ENCODE data around the gene SBF2. TPM values are rescaled to one million over a fixed set of nuclear protein-coding genes. Genes with fewer than 3 reads are reported as not detected.

SBF2 gene
- total and polyA plus RNA-seq, 2 of the 13 experiments (the other 11 are each of a cell fraction or from before 2014, with no cell fraction given), result 24.0 to 45.8 TPM

DNA sequence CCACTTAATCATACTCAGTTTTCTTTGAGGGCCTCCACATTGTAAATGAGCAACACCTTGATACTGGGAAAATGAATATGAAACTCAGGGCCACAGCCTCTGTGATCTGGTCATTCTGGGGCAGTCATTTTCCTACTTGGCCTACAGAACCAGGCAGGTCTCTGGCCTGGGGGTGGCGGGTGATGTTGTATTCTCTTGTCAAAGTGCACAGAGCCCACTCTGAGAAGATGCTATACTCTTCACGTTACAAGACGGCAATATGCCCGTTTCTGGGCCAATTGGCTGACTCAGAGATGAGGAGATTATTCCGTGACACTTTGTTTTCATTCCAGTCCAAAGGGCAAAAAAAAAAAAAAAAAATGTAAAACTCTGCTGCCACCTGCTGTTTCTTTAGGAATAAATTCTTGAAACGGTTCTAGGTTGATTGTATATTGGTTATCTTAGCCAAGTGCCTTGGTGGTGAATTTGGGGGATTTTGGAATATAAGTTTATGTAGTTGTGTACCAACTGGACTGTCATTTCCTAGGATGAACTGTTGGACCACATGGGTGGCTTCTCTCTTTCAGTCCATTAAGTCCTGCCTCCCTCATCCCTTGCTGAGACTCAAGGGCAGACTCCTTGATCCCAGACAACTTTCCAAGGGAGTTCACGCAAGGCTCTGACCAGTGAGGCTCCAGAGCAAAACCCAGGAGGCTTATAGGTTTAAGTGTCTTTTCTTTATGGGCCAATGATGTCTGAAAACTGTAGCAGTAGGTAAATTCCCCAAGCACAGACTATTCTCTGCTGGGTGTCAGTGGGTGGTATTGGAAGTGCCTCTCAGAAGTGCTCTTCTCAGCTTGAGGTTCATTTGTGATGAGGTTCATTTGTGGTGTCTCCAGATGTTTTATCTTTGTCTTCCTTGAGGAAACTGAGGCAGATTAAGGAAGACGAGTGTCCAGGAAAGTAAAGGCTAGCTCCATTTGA is 29.1 kb upstream of the SBF2 start (continued):
- TF ChIP-seq, protein P1, sequence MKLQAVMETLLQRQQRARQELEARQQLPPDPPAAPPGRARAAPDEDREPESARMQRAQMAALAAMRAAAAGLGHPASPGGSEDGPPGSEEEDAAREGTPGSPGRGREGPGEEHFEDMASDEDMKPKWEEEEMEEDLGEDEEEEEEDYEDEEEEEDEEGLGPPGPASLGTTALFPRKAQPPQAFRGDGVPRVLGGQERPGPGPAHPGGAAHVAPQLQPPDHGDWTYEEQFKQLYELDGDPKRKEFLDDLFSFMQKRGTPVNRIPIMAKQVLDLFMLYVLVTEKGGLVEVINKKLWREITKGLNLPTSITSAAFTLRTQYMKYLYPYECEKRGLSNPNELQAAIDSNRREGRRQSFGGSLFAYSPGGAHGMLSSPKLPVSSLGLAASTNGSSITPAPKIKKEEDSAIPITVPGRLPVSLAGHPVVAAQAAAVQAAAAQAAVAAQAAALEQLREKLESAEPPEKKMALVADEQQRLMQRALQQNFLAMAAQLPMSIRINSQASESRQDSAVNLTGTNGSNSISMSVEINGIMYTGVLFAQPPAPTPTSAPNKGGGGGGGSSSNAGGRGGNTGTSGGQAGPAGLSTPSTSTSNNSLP (IDR thresholded peaks at IDR 0.05; ENCODE audit: low read depth, low read length), result peak; percentile 75
- no peak for TF ChIP-seq TRIM24 (CRISPR knock-in tag; IDR thresholded peaks at IDR 0.05)
- TF ChIP-seq U2AF2 (IDR thresholded peaks at IDR 0.05; ENCODE audit: low read depth, low read length), result no peak
- TF ChIP-seq ZNF224 (CRISPR knock-in tag; IDR thresholded peaks at IDR 0.05), result no peak
- TF ChIP-seq ARNT (IDR thresholded peaks at IDR 0.05), result no peak
- 0 out of 4 replicates have a peak, but pooled peaks of 1 of the 2 experiments have one; percentile 29 for TF ChIP-seq POLR2A (IDR thresholded peaks at IDR 0.05; ENCODE audit: insufficient read depth in 1 of 2, low read depth in 2 of 2, low read length in 2 of 2)
- TF ChIP-seq ZNF354B (CRISPR knock-in tag; IDR thresholded peaks at IDR 0.05), result no peak
- peak; percentile 97 for TF ChIP-seq HNF4G (IDR thresholded peaks at IDR 0.05; ENCODE audit: borderline replicate concordance, low read depth, low read length)
- peak; percentile 66; the same call in 1 of the 2 replicates for TF ChIP-seq HNF4G (CRISPR knock-in tag; IDR thresholded peaks at IDR 0.05; ENCODE audit: borderline replicate concordance, low read depth)
- TF ChIP-seq ZFY (CRISPR knock-in tag; IDR thresholded peaks at IDR 0.05), result peak; percentile 18; the same call in 1 of the 2 replicates
- no peak for TF ChIP-seq NFE2L1 (CRISPR knock-in tag; IDR thresholded peaks at IDR 0.05; ENCODE audit: borderline replicate concordance)
- TF ChIP-seq GATAD2A (CRISPR knock-in tag; IDR thresholded peaks at IDR 0.05), result peak; percentile 49
- TF ChIP-seq FOSL1 (CRISPR knock-in tag; IDR thresholded peaks at IDR 0.05; ENCODE audit: borderline replicate concordance), result peak; percentile 85
- TF ChIP-seq ZNF614 (CRISPR knock-in tag; IDR thresholded peaks at IDR 0.05; ENCODE audit: borderline replicate concordance), result 0 out of 2 replicates have a peak, but pooled peaks have one; percentile 50
- TF ChIP-seq KAT8 (CRISPR knock-in tag; IDR thresholded peaks at IDR 0.05), result peak; percentile 57
- TF ChIP-seq SSRP1 (CRISPR knock-in tag; IDR thresholded peaks at IDR 0.05), result 0 out of 2 replicates have a peak, but pooled peaks have one; percentile 25
- peak; percentile 26; the same call in 1 of the 2 replicates for TF ChIP-seq NFE2L2 (IDR thresholded peaks at IDR 0.05; ENCODE audit: low read length)
- TF ChIP-seq, protein P2, sequence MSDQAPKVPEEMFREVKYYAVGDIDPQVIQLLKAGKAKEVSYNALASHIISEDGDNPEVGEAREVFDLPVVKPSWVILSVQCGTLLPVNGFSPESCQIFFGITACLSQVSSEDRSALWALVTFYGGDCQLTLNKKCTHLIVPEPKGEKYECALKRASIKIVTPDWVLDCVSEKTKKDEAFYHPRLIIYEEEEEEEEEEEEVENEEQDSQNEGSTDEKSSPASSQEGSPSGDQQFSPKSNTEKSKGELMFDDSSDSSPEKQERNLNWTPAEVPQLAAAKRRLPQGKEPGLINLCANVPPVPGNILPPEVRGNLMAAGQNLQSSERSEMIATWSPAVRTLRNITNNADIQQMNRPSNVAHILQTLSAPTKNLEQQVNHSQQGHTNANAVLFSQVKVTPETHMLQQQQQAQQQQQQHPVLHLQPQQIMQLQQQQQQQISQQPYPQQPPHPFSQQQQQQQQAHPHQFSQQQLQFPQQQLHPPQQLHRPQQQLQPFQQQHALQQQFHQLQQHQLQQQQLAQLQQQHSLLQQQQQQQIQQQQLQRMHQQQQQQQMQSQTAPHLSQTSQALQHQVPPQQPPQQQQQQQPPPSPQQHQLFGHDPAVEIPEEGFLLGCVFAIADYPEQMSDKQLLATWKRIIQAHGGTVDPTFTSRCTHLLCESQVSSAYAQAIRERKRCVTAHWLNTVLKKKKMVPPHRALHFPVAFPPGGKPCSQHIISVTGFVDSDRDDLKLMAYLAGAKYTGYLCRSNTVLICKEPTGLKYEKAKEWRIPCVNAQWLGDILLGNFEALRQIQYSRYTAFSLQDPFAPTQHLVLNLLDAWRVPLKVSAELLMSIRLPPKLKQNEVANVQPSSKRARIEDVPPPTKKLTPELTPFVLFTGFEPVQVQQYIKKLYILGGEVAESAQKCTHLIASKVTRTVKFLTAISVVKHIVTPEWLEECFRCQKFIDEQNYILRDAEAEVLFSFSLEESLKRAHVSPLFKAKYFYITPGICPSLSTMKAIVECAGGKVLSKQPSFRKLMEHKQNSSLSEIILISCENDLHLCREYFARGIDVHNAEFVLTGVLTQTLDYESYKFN (CRISPR knock-in tag; conservative IDR thresholded peaks at IDR 0.05), result peak; percentile 61
- TF ChIP-seq TP53 (CRISPR knock-in tag; conservative IDR thresholded peaks at IDR 0.05), result no peak
- peak; percentile 92 for TF ChIP-seq FOSL2 (CRISPR knock-in tag; IDR thresholded peaks at IDR 0.05)
- TF ChIP-seq, protein P3, sequence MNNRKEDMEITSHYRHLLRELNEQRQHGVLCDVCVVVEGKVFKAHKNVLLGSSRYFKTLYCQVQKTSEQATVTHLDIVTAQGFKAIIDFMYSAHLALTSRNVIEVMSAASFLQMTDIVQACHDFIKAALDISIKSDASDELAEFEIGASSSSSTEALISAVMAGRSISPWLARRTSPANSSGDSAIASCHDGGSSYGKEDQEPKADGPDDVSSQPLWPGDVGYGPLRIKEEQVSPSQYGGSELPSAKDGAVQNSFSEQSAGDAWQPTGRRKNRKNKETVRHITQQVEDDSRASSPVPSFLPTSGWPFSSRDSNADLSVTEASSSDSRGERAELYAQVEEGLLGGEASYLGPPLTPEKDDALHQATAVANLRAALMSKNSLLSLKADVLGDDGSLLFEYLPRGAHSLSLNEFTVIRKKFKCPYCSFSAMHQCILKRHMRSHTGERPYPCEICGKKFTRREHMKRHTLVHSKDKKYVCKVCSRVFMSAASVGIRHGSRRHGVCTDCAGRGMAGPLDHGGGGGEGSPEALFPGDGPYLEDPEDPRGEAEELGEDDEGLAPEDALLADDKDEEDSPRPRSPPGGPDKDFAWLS (CRISPR knock-in tag; IDR thresholded peaks at IDR 0.05; ENCODE audit: borderline replicate concordance), result no peak
- TF ChIP-seq FOXA1 (IDR thresholded peaks at IDR 0.05), result no peak
- TF ChIP-seq FOXA1 (CRISPR knock-in tag; IDR thresholded peaks at IDR 0.05), result no peak
- no peak for TF ChIP-seq MAFG (CRISPR knock-in tag; IDR thresholded peaks at IDR 0.05)
- TF ChIP-seq ZNF337 (CRISPR knock-in tag; IDR thresholded peaks at IDR 0.05; ENCODE audit: borderline replicate concordance, low read depth), result no peak
